ENCODE results near the gene OCIAD2.
"Not testable (repeated sequence)": the region's sequence is repeated elsewhere in the genome, so short reads cannot be mapped to it uniquely, and the experiment has no call there.

Gene OCIAD2

DNA sequence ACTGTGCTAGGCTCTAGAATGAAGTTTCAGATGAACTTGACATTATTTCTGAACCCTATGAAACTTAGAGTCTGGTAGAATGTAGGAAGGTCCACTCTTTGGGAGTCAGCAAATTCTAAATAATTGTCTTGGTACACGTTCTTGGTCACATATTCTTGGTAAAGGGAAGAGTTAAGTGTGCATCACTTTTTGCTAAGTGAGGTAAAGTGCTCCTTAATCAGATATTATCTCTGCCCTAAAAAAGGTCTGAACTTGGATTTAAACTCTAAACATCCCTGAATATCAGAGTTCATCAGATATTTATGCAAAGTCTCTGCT, 7.2 kb downstream of the OCIAD2 start:
- no peak for TF ChIP-seq BHLHE40 (IDR thresholded peaks at IDR 0.05; ENCODE audit: borderline replicate concordance)
- no peak for TF ChIP-seq HDGF (IDR thresholded peaks at IDR 0.05; ENCODE audit: borderline replicate concordance)
- TF ChIP-seq ARNT (IDR thresholded peaks at IDR 0.05): no peak
- no peak for TF ChIP-seq FOXM1 (IDR thresholded peaks at IDR 0.05; ENCODE audit: borderline replicate concordance)
- TF ChIP-seq SP1 (IDR thresholded peaks at IDR 0.05): no peak
- TF ChIP-seq ZNF384 (IDR thresholded peaks at IDR 0.05): no peak
- CTCF ChIA-PET: no interaction called here
- POLR2A ChIA-PET: no interaction called here
- DNase-seq (ENCODE audit: extremely low spot score): no peak

DNA sequence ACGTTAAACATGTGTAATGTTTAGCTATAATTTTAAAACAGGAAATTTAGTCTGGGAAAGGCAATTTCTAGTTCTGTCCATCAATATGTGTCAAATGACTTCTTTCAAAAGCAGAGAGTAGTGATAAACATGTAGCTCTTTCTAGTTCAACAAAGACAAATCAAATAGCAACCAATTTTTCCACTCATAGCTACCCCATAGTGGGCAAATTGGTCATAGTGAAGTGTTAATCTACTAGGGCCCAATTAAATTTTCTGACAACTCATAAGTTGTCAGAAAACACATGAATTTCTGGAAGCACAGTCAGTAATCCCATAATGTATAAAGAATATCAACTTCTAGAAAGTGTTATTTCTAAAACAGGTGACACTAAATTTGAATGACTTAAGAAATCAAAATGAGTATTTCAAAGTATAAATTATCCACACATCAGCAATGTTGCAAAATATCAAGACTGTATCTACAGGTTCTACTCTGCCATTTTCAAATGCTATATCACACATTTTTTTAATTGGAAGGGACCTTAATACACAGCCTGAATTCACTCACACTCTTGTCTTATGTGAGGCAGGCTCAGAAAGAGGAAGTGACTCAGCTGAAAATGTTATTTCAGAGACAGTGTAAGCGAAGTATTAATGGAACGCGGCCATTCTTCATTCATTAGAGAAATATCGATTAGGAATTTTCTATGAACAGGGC, 7.7 kb downstream of the OCIAD2 start:
- CTCF ChIA-PET: no interaction called here
- no peak for DNase-seq (ENCODE audit: extremely low spot score)
- TF ChIP-seq ARNT (IDR thresholded peaks at IDR 0.05) (no peak), ZNF384 (IDR thresholded peaks at IDR 0.05) (no peak), BHLHE40 (IDR thresholded peaks at IDR 0.05; ENCODE audit: borderline replicate concordance) (no peak), NFRKB (IDR thresholded peaks at IDR 0.05) (no peak), ELF4 (IDR thresholded peaks at IDR 0.05) (no peak), SUZ12 (IDR thresholded peaks at IDR 0.05) (no peak), FOXK2 (IDR thresholded peaks at IDR 0.05) (no peak), TARDBP (IDR thresholded peaks at IDR 0.05) (no peak), LEF1 (IDR thresholded peaks at IDR 0.05; ENCODE audit: borderline replicate concordance) (no peak), HDGF (IDR thresholded peaks at IDR 0.05; ENCODE audit: borderline replicate concordance) (no peak)
- TF ChIP-seq, protein P1, sequence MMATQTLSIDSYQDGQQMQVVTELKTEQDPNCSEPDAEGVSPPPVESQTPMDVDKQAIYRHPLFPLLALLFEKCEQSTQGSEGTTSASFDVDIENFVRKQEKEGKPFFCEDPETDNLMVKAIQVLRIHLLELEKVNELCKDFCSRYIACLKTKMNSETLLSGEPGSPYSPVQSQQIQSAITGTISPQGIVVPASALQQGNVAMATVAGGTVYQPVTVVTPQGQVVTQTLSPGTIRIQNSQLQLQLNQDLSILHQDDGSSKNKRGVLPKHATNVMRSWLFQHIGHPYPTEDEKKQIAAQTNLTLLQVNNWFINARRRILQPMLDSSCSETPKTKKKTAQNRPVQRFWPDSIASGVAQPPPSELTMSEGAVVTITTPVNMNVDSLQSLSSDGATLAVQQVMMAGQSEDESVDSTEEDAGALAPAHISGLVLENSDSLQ (IDR thresholded peaks at IDR 0.05): no peak
- POLR2A ChIA-PET: no interaction called here

DNA sequence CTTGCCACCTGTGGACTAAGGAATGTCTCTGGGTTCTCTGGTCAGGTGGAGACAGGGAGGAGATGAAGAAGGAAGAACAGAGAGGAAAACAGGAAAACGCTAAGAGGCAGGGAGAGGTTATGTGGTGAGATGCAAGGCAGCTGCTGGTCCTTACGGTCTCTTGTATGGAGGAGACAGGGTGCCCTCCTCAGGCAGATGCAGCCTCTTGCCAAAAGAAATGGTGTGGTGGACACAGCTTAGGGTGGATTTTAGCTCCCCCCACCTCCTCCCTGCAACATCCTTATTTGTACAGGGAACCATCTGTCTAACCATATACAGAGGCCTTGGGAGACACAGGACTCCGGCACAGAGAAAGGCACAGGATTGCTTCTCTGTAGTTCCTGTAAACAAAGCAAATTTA, 9.7 kb downstream of the OCIAD2 start:
- TF ChIP-seq ELF4 (IDR thresholded peaks at IDR 0.05) (no peak), FOXA1 (IDR thresholded peaks at IDR 0.05) (no peak)
- POLR2A ChIA-PET: no interaction called here
- CTCF ChIA-PET: no interaction called here
- no peak for DNase-seq (ENCODE audit: extremely low spot score)

DNA sequence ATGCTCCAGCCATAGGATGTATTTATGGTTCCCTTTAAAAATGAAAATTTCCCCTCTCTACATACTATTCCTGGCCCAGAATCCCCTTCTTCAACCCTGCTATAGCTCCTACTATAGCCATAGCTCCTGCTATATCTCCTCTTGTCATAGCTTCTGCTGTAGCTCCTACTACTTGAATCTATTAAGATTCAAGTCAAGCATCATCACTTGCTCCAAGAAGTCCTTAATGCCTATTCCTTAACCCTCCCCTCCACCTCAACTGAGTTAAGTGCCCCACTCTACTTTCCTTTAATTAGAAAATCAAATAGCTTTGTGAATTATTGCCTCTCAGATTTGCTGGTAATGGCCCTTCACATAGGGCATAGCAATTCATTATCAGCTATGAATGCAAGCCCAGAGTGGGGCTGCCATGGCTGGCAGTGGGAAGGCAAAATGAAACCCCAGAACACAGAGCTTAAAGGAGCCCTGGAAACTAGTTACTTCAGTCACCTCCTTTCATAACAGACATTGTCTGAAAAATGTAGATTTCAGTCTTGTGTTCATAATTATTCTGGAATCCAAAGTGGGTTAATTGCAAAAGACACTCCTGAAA, 15.4 kb downstream of the OCIAD2 start:
- TF ChIP-seq CTBP1 (IDR thresholded peaks at IDR 0.05; ENCODE audit: borderline replicate concordance) (no peak), ARNT (IDR thresholded peaks at IDR 0.05) (no peak), BHLHE40 (IDR thresholded peaks at IDR 0.05; ENCODE audit: borderline replicate concordance) (no peak), FOXA1 (IDR thresholded peaks at IDR 0.05) (no peak), SP1 (IDR thresholded peaks at IDR 0.05) (no peak)
- TF ChIP-seq, protein P1 (IDR thresholded peaks at IDR 0.05): no peak
- CTCF ChIA-PET: no interaction called here

DNA sequence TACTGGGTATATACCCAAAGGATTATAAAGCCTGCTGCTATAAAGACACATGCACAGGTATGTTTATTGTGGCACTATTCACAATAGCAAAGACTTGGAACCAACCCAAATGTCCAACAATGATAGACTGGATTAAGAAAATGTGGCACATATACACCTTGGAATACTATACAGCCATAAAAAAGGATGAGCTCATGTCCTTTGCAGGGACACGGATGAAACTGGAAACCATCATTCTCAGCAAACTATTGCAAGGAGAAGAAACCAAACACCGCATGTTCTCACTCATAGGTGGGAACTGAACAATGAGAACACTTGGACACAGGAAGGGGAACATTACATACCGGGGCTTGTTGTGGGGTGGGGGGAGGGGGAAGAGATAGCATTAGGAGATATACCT, 16.8 kb downstream of the OCIAD2 start:
- CTCF ChIA-PET; POLR2A ChIA-PET; DNase-seq (ENCODE audit: extremely low spot score): not testable (repeated sequence)

More for the DNA sequence above, 15.4 kb downstream of the OCIAD2 start:
- POLR2A ChIA-PET: no interaction called here
- DNase-seq (ENCODE audit: extremely low spot score): no peak

DNA sequence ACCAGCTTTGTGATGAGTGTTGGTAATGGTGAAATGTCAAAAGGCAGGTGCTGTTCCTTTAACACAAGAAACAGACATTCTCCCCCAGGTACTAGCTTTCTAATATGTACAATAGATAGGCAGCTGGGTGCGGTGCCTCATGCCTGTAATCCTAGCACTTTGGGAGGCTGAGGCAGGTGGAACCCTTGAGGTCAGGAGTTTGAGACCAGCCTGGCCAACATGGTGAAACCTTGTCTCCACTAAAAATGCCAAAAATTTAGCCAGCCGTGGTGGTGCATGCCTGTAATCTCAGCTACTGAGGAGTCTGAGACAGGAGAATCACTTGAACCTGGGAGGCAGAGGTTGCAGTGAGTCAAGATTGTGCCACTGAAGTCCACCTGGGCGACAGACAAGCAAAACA, 24.9 kb downstream of the OCIAD2 start:
- POLR2A ChIA-PET; DNase-seq (ENCODE audit: extremely low spot score); CTCF ChIA-PET: not testable (repeated sequence)

DNA sequence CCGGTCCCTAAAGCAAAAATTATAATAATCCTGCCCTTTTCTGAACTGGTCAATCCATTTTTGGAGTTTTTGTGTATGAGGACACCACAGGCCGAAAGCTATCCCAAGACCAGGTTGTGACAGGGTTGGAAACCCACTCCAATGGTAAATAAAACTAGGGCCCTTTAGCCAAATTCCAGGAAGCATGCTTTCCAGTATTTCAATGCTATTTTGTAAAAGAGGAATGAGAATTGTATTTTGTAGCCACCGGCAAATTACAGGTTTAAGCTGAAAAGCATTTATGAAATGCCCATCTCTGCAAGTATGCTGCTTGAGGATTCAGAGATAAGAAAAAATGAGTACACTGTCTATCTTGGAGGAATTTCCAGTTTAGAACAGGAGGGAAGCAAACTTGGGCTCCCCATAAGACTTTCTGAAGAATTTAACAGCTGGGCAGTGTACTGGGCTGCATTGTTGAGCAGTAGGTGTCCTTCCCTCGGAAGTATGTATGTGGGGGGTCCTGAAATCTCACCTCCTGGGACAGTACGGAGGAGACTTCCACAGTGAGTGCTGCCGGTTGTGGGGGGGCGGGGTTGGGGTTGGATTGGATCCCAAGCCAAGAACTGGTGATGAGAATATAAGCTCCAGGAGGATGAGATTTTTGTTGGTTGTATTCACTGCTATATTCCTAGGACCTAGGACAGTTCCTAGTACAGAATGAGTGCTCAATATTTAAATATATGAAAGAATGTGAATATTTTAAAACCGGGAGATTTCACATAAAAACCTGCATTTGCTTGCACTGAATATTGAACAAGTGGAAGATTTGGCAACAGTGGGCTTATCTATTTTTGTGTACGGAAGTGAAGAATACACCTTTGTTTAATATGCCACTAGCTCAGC, 26.8 kb downstream of the OCIAD2 start:
- ChIA-PET CTCF (no interaction called here), POLR2A (no interaction called here)
- TF ChIP-seq FOXK2 (IDR thresholded peaks at IDR 0.05) (no peak), CTBP1 (IDR thresholded peaks at IDR 0.05; ENCODE audit: borderline replicate concordance) (no peak), FOXM1 (IDR thresholded peaks at IDR 0.05; ENCODE audit: borderline replicate concordance) (no peak), FOXA1 (IDR thresholded peaks at IDR 0.05) (no peak), LEF1 (IDR thresholded peaks at IDR 0.05; ENCODE audit: borderline replicate concordance) (no peak), L3MBTL2 (conservative IDR thresholded peaks at IDR 0.05) (no peak), ELF4 (IDR thresholded peaks at IDR 0.05) (no peak), TARDBP (IDR thresholded peaks at IDR 0.05) (no peak), SUZ12 (IDR thresholded peaks at IDR 0.05) (no peak)
- TF ChIP-seq, protein P1 (IDR thresholded peaks at IDR 0.05): no peak

More for the DNA sequence above, 26.8 kb downstream of the OCIAD2 start:
- no peak for DNase-seq (ENCODE audit: extremely low spot score)
